Smooth muscle cell of bladder (primary cell): ENCODE measurements around the gene SEPTIN3. TPM values are rescaled to one million over a fixed set of nuclear protein-coding genes. Genes with fewer than 3 reads are reported as not detected.

Source experiments
- total RNA-seq: library from RNA; depleted of rRNA; stranded (reverse); fragments of >200 nt; gene quantifications from 2 replicates; pipeline ENCODE4 v1.2.3, GENCODE V29; 2014

SEPTIN3 gene, protein sequence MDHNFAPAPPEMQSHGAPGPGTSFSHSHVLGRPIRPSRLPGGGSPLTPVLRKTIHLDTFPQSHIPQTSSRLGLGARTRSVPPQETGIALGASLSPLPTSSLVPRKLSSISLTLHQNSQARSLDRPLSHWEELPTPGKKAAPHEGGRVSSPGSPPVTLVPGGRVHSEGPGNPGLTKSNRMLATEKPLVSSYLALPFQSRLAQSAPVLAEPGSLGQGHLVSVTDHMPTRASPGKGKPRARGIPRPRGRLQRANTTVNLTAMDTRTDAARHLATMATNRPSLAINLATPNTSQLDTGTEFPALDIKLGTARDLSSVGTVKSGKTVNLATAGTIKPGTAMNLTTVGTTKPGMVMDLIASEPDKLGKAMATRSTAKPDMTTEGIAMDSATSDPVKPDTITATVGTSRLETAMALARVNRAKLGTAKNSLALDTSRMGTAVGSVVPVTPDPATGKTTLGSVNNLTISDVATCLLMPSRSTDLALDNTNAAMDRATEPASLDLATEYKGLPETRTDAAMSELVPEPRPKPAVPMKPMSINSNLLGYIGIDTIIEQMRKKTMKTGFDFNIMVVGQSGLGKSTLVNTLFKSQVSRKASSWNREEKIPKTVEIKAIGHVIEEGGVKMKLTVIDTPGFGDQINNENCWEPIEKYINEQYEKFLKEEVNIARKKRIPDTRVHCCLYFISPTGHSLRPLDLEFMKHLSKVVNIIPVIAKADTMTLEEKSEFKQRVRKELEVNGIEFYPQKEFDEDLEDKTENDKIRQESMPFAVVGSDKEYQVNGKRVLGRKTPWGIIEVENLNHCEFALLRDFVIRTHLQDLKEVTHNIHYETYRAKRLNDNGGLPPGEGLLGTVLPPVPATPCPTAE
- 0.09 and 0.14 TPM in 2 replicates for total RNA-seq

GRCh38 chr22:41969110-41969646 lies at the start of gene SEPTIN3:
TSS of gene SEPTIN3 (plus strand) at chr22:41969443. CDS start at chr22:41971493, 2,050 bp downstream.

GRCh38 chr22:41946629-41947423 lies 22.4 kb upstream of the SEPTIN3 start, which contains the start of gene CENPM:
TSS of gene CENPM (minus strand) at chr22:41947152. CDS start at chr22:41947076, 76 bp downstream.

GRCh38 chr22:41951898-41952474 lies 17.3 kb upstream of the SEPTIN3 start, which contains the start of gene SMIM45:
TSS of gene SMIM45 (plus strand) at chr22:41952150.

DNA sequence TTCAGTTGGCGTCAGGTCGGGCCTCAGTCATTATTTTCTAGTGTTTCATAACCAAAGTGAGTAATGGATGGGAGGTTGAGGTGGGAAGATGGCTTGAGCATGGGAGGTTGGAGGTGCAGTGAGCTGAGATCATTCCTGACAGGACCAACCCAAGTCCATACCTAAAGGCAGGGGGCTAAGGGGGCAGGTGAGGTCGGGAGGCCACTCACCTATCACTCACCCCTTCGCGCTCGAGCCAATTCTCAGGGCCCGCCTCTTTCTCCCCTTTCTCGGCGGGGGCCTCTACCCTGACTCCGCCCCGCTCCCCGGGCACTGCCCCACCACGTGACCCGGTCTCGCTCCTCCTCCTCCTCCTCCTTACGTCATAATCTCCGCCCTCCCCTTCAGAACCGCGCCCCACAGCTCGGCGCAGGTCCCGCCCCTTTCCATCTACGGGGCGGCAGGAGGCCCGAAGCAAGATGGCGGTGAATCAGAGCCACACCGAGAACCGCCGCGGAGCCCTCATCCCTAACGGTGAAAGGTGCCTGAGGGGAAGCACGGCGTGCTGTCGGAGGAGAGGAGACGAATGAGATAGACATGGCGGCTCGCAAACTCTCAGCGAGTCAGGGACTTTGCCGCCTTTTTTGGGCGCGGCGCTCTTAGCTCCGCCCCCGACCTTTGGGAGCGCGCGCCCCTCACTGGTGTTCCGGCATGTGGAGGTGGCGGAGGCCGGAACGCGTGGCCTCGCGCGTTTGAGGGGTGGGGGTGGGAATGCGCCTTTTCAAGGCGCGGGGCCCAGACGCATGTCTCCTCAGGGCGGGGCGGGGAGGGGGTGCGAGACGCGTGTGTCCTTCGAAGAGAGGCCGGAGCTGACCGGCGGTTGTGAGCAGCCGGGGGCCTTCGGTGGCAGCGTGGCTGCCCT lies 29.4 kb downstream of the SEPTIN3 start, which contains the start of gene WBP2NL:
WBP2NL (plus strand) TSS at position 428 of the 901 bp plus-strand sequence; CDS start at position 459, 31 bp downstream.

Other genes starting within 250 kb of the SEPTIN3 start
- 6.7 and 7.0 TPM in 2 replicates for gene CCDC134, start 168.8 kb upstream of the SEPTIN3 start, total RNA-seq
- 39.5 and 54.3 TPM in 2 replicates for gene SREBF2, start 136.3 kb upstream of the SEPTIN3 start, total RNA-seq
- not detected in 2 replicates for gene SHISA8, start 54.4 kb upstream of the SEPTIN3 start, total RNA-seq
- gene TNFRSF13C, start 42.6 kb upstream of the SEPTIN3 start, total RNA-seq: 0.09 and 0.14 TPM in 2 replicates
- 3.5 and 6.0 TPM in 2 replicates for gene CENPM, start 22.3 kb upstream of the SEPTIN3 start, total RNA-seq
- 0.28 and 0.46 TPM in 2 replicates for gene WBP2NL, start 29.3 kb downstream of the SEPTIN3 start, total RNA-seq
- 37.3 and 39.1 TPM in 2 replicates for gene NAGA, start 101.4 kb downstream of the SEPTIN3 start, total RNA-seq
- gene PHETA2, start 104.8 kb downstream of the SEPTIN3 start, total RNA-seq: 15.8 and 21.5 TPM in 2 replicates
- gene SMDT1, start 110.3 kb downstream of the SEPTIN3 start, total RNA-seq: 6.9 and 11.8 TPM in 2 replicates
- 64.1 and 108 TPM in 2 replicates for gene NDUFA6, start 121.3 kb downstream of the SEPTIN3 start, total RNA-seq
- 0.14 and 1.6 TPM in 2 replicates for gene CYP2D6, start 161.4 kb downstream of the SEPTIN3 start, total RNA-seq